Erythroblast (primary cell): ENCODE measurements around the gene CHD2.
"Not testable (repeated sequence)": the region's sequence is repeated elsewhere in the genome, so short reads cannot be mapped to it uniquely, and the experiment has no call there.

Experiments
- DNase-seq, 2 experiments: peaks; one replicate each; lab custom pipeline; 2025; lab: John Stamatoyannopoulos, UW
- GATA1 ChIP-seq: IDR thresholded peaks from 2 replicates; pipeline ENCODE4 v1.6.1; 2011; ENCODE audit warnings: low read depth, mild to moderate bottlenecking, control low read depth, low read length, moderate library complexity
- POLR2A ChIP-seq: IDR thresholded peaks from 2 replicates; pipeline ENCODE4 v1.6.1; 2011; ENCODE audit warnings: mild to moderate bottlenecking, low read length

The CHD2 gene

GRCh38 chr15:92906563-92907081 is 6.5 kb downstream of the CHD2 start:
- TF ChIP-seq GATA1 (no peak), POLR2A (peak; percentile 43)
- DNase-seq = peak; percentile 66 to 83

GRCh38 chr15:92907229-92907628 is 7.1 kb downstream of the CHD2 start:
- no peak for TF ChIP-seq GATA1
- TF ChIP-seq POLR2A = no peak
- peak; percentile 48 to 71 for DNase-seq

- peak; percentile 51 to 73 for DNase-seq
- no peak for TF ChIP-seq GATA1
- no peak for TF ChIP-seq POLR2A
These were observed 8.0 kb downstream of the CHD2 start for GRCh38 chr15:92907896-92908712.

DNA sequence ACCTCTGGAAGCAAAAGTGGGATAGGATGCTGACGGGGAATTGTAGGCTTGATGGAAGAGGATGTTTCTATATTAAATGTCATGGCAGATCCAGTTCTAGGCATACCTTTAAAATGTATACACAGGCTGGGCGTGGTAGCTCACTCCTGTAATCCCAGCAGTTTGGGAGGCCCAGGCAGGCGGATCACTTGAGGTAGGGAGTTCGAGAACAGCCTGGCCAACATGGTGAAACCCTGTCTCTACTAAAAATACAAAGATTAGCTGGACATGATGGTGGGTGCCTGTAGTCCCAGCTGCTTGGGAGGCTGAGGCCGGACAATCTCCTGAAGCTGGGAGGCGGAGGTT is 8.6 kb downstream of the CHD2 start:
- no peak for TF ChIP-seq POLR2A
- no peak for TF ChIP-seq GATA1

DNA sequence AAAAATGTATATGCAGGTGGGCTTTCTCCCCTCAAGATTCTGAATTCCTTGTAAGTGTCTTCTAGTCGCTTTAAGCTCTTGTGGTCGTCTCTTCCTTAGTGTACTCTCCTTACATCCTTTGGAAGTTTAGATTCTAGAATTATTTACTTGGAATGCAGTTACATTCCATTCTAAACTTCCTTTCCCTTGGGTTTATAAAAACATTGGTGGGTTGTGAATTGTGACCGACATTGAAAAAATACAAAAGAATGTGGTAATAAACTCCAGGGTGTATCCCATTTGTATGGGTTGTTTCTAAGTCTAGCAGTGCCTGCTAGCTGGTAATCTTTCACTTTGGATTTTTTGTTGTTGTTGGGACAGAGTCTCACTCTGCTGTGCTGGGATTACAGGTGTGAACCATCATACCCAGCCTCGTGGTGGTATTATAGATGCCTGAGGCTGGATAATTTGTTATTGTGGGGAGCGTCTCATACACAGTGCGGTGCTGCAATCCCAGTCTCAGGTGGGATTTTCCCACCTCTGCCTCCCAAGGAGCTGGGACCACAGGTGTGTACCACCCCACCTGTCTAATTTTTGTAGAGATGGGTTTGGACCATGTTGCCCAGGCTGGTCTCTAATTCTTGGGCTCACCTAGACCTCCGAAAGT is 9.1 kb downstream of the CHD2 start:
- DNase-seq = no peak
- TF ChIP-seq POLR2A = no peak

More for the DNA sequence above, 8.6 kb downstream of the CHD2 start:
- DNase-seq = no peak

GRCh38 chr15:92910451-92910850 is 10.3 kb downstream of the CHD2 start:
- TF ChIP-seq POLR2A = no peak
- TF ChIP-seq GATA1 = no peak
- DNase-seq = no peak

- TF ChIP-seq GATA1 (no peak), POLR2A (no peak)
- no peak for DNase-seq
These were observed 14.0 kb downstream of the CHD2 start for GRCh38 chr15:92914103-92914499.

DNA sequence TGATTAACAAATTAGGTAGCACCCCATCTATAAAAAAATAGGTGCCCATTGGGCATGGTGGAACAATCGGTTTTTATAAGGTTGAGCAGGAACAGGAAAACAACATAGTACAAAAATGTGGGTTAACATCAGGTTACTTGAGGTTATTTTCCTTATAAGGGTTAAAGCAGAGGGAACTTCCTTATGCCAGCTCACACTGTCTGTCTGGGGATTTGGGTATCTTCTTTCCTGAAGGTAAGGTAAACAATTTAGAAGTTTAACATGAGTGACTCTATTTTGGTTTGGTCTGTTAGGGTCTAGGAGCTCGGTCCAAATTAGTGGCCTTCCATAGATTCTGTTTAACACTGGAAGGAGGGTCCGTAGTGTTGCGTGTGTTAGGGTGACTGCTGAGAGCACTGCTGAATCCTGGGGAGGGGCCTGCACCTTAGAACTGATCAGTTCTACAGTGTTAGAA is 14.7 kb downstream of the CHD2 start:
- no peak for TF ChIP-seq POLR2A
- DNase-seq = peak in 1 of 2 experiments; percentile 48

DNA sequence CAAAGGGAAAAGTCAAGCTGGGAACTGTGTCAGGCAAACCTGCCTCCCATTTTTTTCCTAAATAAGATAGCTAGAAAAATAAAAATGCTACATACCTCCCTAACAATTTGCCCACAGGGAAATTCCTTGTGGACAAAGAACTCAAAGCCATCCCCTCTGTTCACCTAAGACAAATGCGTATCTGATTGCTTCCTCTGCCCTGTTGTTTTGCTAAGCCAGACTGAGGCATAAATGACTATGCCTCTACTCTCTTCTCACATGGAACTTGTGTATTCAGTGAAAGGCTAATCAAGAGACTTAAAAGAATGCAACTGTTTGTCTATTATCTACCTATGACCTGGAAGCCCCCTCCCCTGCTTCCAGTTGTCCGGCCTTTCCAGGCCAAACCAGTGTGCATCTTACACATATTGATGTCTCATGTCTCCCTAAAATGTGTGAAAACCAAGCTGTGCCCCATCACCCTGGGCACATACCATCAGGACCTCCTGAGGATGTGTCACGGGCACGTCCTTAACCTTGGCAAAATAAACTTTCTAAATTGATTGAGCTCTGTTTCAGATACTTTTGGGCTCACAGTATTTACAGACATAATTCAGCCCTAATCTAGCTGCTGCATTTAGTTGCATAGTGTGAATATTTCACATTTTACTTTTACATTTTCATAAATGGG is 15.8 kb downstream of the CHD2 start:
- no peak for DNase-seq

DNA sequence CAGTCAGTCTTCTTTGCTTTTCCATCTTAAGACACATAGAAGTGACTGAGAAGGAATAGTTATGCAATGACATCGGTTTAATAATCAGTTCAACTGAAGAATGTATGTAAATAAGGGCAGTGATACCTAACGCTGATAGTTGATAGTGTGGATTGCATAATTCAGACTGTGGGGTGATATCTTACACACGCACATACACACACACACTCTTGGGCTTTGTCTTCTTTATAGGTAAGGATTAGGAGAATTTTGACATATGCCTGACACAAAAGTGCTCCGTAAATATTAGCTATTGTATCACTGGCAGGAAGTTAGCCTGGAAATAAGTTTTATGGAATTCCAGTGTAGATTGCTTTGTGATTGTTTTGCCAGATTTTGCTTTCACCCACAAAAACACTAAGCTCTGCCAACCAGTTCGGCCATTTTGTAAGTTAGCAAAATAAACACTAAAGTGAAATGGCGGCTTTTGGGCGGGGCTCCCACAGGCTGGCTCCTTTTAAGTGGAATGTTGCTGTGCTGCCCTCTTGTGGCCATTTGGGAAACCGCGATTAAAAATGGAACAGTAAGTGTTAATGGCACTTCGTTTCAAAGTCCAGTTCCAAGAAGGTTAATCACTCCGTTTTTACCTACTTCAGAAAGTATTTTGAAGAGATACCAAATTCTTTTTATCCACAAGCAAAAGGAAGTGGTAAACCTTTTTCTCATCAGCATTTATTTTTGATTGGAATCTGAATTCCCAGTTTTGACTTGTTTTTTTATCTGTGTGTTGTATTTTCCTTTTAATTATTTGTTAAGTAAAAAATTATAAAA is 17.7 kb downstream of the CHD2 start:
- DNase-seq = peak; percentile 95 to 98
- TF ChIP-seq POLR2A (no peak), GATA1 (no peak)

More for the DNA sequence above, 15.8 kb downstream of the CHD2 start:
- TF ChIP-seq GATA1 (no peak), POLR2A (no peak)

- DNase-seq = not testable (repeated sequence)
These were observed 18.8 kb downstream of the CHD2 start for GRCh38 chr15:92918881-92919280.

- DNase-seq = no peak
- TF ChIP-seq POLR2A (no peak), GATA1 (no peak)
These were observed 20.6 kb downstream of the CHD2 start for GRCh38 chr15:92920595-92921161.

- DNase-seq = peak; percentile 11 to 37
- TF ChIP-seq GATA1 (no peak), POLR2A (no peak)
These were observed 21.3 kb downstream of the CHD2 start for GRCh38 chr15:92921215-92922131.
